H9 (cell line): ENCODE measurements around the gene PLEKHA1. TPM values are rescaled to one million over a fixed set of nuclear protein-coding genes. Genes with fewer than 3 reads are reported as not detected.

ENCODE experiments used
- DNase-seq: peaks from one replicate; pipeline ENCODE4 v3.0.0-alpha.2; 2017
- H2AFZ ChIP-seq: one replicate; pipeline ENCODE4 v1.6.1; 2013; ENCODE audit warnings: mild to moderate bottlenecking, low read length, control low read depth, moderate library complexity
- H2AK5ac ChIP-seq: 2 replicates; pipeline ENCODE4 v1.6.1; 2013; ENCODE audit warnings: low read length, control low read depth, mixed read lengths; ENCODE audit not compliant: insufficient read length
- H2BK120ac ChIP-seq: one replicate; pipeline ENCODE4 v1.6.1; 2013; ENCODE audit warnings: low read depth, mild to moderate bottlenecking, low read length, control low read depth, inconsistent platforms; ENCODE audit not compliant: poor library complexity, severe bottlenecking
- H2BK12ac ChIP-seq: 2 replicates; pipeline ENCODE4 v1.6.1; 2013; ENCODE audit warnings: low read length, control low read depth, mixed read lengths, low read depth; ENCODE audit not compliant: insufficient read length
- H2BK15ac ChIP-seq: 2 replicates; pipeline ENCODE4 v1.6.1; 2013; ENCODE audit warnings: low read depth, low read length, control low read depth
- H2BK20ac ChIP-seq: one replicate; pipeline ENCODE4 v1.6.1; 2013; ENCODE audit warnings: low read depth, mild to moderate bottlenecking, low read length, control low read depth, inconsistent platforms; ENCODE audit not compliant: poor library complexity, severe bottlenecking
- H2BK5ac ChIP-seq: 2 replicates; pipeline ENCODE4 v1.6.1; 2013; ENCODE audit warnings: low read length, control low read depth, mixed read lengths; ENCODE audit not compliant: insufficient read length
- H3K14ac ChIP-seq: 2 replicates; pipeline ENCODE4 v1.6.1; 2013; ENCODE audit warnings: low read length, control low read depth; ENCODE audit not compliant: insufficient read depth
- H3K18ac ChIP-seq: 2 replicates; pipeline ENCODE4 v1.6.1; 2013; ENCODE audit warnings: low read depth, mild to moderate bottlenecking, mixed read lengths, low read length, control low read depth; ENCODE audit not compliant: insufficient read length
- H3K23ac ChIP-seq: 2 replicates; pipeline ENCODE4 v1.6.1; 2013; ENCODE audit warnings: low read length, control low read depth, mixed read lengths, low read depth; ENCODE audit not compliant: insufficient read length
- H3K23me2 ChIP-seq: 2 replicates; pipeline ENCODE4 v1.6.1; 2013; ENCODE audit warnings: low read depth, mild to moderate bottlenecking, mixed read lengths, low read length, control low read depth; ENCODE audit not compliant: insufficient read length, poor library complexity, severe bottlenecking
- H3K27ac ChIP-seq: 2 replicates; pipeline ENCODE4 v1.5.1; 2013; ENCODE audit warnings: low read length, control low read depth, mixed read lengths, low read depth; ENCODE audit not compliant: insufficient read length
- H3K27me3 ChIP-seq: 2 replicates; pipeline ENCODE4 v1.6.1; 2013; ENCODE audit warnings: low read length, control low read depth, inconsistent platforms; ENCODE audit not compliant: insufficient read depth
- H3K4ac ChIP-seq: 2 replicates; pipeline ENCODE4 v1.6.1; 2013; ENCODE audit warnings: low read depth, mild to moderate bottlenecking, control low read depth, inconsistent platforms, low read length, moderate library complexity
- H3K4me1 ChIP-seq: 2 replicates; pipeline ENCODE4 v1.6.1; 2013; ENCODE audit warnings: low read length, control low read depth, inconsistent platforms; ENCODE audit not compliant: insufficient read depth
- H3K4me2 ChIP-seq: 2 replicates; pipeline ENCODE4 v1.6.1; 2013; ENCODE audit warnings: low read length, control low read depth, mixed read lengths; ENCODE audit not compliant: insufficient read length, insufficient read depth
- H3K56ac ChIP-seq: 2 replicates; pipeline ENCODE4 v1.6.1; 2013; ENCODE audit warnings: low read depth, mild to moderate bottlenecking, mixed read lengths, low read length, control low read depth; ENCODE audit not compliant: insufficient read length
- H3K79me1 ChIP-seq: 2 replicates; pipeline ENCODE4 v1.6.1; 2013; ENCODE audit warnings: low read depth, mild to moderate bottlenecking, moderate library complexity, low read length, control low read depth, inconsistent platforms; ENCODE audit not compliant: insufficient read depth, poor library complexity, severe bottlenecking
- H3K79me2 ChIP-seq: 2 replicates; pipeline ENCODE4 v1.6.1; 2013; ENCODE audit warnings: low read length, control low read depth, inconsistent platforms; ENCODE audit not compliant: insufficient read depth
- H3K9ac ChIP-seq: 2 replicates; pipeline ENCODE4 v1.6.1; 2013; ENCODE audit warnings: low read length, control low read depth, mixed read lengths; ENCODE audit not compliant: insufficient read length; ENCODE audit errors: extremely low read depth
- H3K9me3 ChIP-seq: one replicate; pipeline ENCODE4 v1.6.1; 2013; ENCODE audit warnings: low read depth, low read length, inconsistent platforms; ENCODE audit not compliant: control insufficient read depth
- H3T11ph ChIP-seq: one replicate; pipeline ENCODE4 v1.6.1; 2013; ENCODE audit warnings: mild to moderate bottlenecking, low read length, control low read depth, inconsistent platforms
- H4K20me1 ChIP-seq: one replicate; pipeline ENCODE4 v1.6.1; 2013; ENCODE audit not compliant: control insufficient read depth, insufficient read length, insufficient read depth
- H4K5ac ChIP-seq: 2 replicates; pipeline ENCODE4 v1.6.1; 2013; ENCODE audit warnings: low read depth, mild to moderate bottlenecking, mixed read lengths, low read length, control low read depth; ENCODE audit not compliant: insufficient read length
- H4K8ac ChIP-seq: replicated peaks from 2 replicates; pipeline ENCODE4 v1.6.1; 2013; ENCODE audit warnings: low read length, control low read depth, mixed read lengths, low read depth; ENCODE audit not compliant: insufficient read length
- H4K91ac ChIP-seq: 2 replicates; pipeline ENCODE4 v1.6.1; 2013; ENCODE audit warnings: low read depth, mild to moderate bottlenecking, moderate library complexity, mixed read lengths, low read length, control low read depth; ENCODE audit not compliant: insufficient read length
- H3K27ac Mint-ChIP-seq, 3 experiments: 2 replicates in 2 of 3; 3 replicates in 1 of 3; pipeline ENCODE4 v1.8.0; 2020 to 2021; ENCODE audit warnings: mixed read lengths in 3 of 3, mild to moderate bottlenecking in 1 of 3, moderate library complexity in 1 of 3
- H3K27me3 Mint-ChIP-seq: 2 replicates; pipeline ENCODE4 v1.8.0; 2021; ENCODE audit warnings: low read depth, mild to moderate bottlenecking, moderate library complexity, mixed read lengths
- H3K36me3 Mint-ChIP-seq, 3 experiments: 2 replicates in 2 of 3; 3 replicates in 1 of 3; pipeline ENCODE4 v1.8.0; 2020 to 2021; ENCODE audit warnings: low read depth in 3 of 3, mixed read lengths in 3 of 3; ENCODE audit not compliant: insufficient read depth in 1 of 3
- H3K4me1 Mint-ChIP-seq, 2 experiments: 2 replicates each; pipeline ENCODE4 v1.8.0; 2020; ENCODE audit warnings: mixed read lengths in 2 of 2
- H3K4me3 Mint-ChIP-seq, 2 experiments: 2 replicates in 1 of 2; 3 replicates in 1 of 2; pipeline ENCODE4 v1.8.0; 2020 to 2021; ENCODE audit warnings: mild to moderate bottlenecking in 2 of 2, mixed read lengths in 2 of 2, moderate library complexity in 1 of 2
- H3K9me3 Mint-ChIP-seq, 2 experiments: 2 replicates in 1 of 2; 3 replicates in 1 of 2; pipeline ENCODE4 v1.8.0; 2020; ENCODE audit warnings: mild to moderate bottlenecking in 2 of 2, mixed read lengths in 2 of 2, moderate library complexity in 1 of 2
- whole genome bisulfite sequencing: extraction: QIAGEN DNeasy Blood & Tissue Kit; methylation state at CpG from one replicate; pipeline ENCODE4 v1.1.7; 2013; ENCODE audit warnings: missing lambda C conversion rate, low lambda C conversion rate, mixed read lengths; ENCODE audit not compliant: insufficient read length; ENCODE audit errors: extremely low coverage; 5-methylcytosine and 5-hydroxymethylcytosine counted together
- long read RNA-seq: library from polyadenylated mRNA; unstranded; transcript quantifications from one replicate; pipeline ENCODE4 v2.0.0, GENCODE V29; 2020
- total RNA-seq: library from RNA; stranded (reverse); gene quantifications from 2 replicates; pipeline ENCODE4 v1.2.1, GENCODE V29; 2021
- TF ChIP-seq, protein P1 (sequence below): fragments of 200-600 bp; sonication (generic); conservative IDR thresholded peaks from 3 replicates; pipeline ENCODE4 v1.8.0; 2021; ENCODE audit warnings: antibody characterized with exemption, mild to moderate bottlenecking

PLEKHA1 gene
- 30.8 and 32.7 TPM in 2 replicates for total RNA-seq
- long read RNA-seq, full-length matches to known transcripts: 22 of 220 reads
- long read RNA-seq, partial matches to known transcripts: 39 of 220 reads
- long read RNA-seq, other reads (novel, unspliced or antisense): 159 of 220 reads

DNA sequence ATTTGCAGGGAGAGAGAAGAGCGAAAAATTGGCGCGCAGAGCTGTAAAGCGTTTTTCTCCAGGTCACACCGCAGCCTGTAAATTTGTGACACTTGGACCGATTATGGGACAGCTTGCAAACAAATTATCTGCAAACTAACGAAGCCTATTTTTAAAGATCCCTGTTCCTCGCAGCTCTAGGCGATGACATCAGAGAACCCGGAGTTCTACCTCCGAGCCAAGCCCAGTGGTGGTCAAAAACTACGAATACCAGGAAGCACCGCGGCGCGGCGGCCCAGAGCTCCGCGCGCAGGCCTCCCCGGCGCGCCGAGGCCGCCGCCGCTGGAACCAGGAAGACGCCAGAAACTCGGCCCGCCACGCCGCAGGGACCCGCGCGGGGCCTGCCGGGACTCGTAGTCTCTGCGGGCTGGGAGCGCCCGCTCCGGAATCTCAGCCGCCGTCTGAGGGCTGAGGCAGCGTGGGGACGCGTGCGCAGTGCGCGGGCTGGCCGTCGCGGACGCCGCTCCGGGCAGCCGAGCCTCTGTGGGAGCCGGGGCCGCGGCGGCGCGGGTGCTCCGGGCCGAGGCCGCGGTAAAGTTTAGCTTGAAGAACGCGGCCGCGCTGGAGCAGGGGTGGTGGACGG lies at the start of gene PLEKHA1:
TSS of gene PLEKHA1 (plus strand) at position 472 of the 622 bp plus-strand sequence. CDS start 18,493 bp downstream, outside the sequence.
- H3K27me3 Mint-ChIP-seq: peaks cover 31% of the 10 kb centered on the region
- H3K27ac Mint-ChIP-seq: peak within 1 kb of the TSS; percentile 75 to 96 (median 83); a peak in 4 of 7 replicates
- no peaks in the 10 kb centered on the region for H3K4me1 ChIP-seq
- H3K56ac ChIP-seq: no peak within 1 kb of the TSS
- H3K79me1 ChIP-seq: peaks cover 4% of the 10 kb centered on the region
- no peak within 1 kb of the TSS for H3K14ac ChIP-seq
- peak within 1 kb of the TSS; percentile 8 for H3K9ac ChIP-seq
- no peak within 1 kb of the TSS for H2AFZ ChIP-seq
- no peak within 1 kb of the TSS for H3K23ac ChIP-seq
- H4K5ac ChIP-seq: no peak within 1 kb of the TSS
- H2BK20ac ChIP-seq: no peak within 1 kb of the TSS
- no peak within 1 kb of the TSS for H2BK12ac ChIP-seq
- TF ChIP-seq, protein P1, sequence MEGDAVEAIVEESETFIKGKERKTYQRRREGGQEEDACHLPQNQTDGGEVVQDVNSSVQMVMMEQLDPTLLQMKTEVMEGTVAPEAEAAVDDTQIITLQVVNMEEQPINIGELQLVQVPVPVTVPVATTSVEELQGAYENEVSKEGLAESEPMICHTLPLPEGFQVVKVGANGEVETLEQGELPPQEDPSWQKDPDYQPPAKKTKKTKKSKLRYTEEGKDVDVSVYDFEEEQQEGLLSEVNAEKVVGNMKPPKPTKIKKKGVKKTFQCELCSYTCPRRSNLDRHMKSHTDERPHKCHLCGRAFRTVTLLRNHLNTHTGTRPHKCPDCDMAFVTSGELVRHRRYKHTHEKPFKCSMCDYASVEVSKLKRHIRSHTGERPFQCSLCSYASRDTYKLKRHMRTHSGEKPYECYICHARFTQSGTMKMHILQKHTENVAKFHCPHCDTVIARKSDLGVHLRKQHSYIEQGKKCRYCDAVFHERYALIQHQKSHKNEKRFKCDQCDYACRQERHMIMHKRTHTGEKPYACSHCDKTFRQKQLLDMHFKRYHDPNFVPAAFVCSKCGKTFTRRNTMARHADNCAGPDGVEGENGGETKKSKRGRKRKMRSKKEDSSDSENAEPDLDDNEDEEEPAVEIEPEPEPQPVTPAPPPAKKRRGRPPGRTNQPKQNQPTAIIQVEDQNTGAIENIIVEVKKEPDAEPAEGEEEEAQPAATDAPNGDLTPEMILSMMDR: no peak
- no peaks in the 10 kb centered on the region for H3K9me3 ChIP-seq
- H3K27me3 ChIP-seq: no peaks in the 10 kb centered on the region; the same call in 1 of the 2 replicates
- no peak within 1 kb of the TSS for H2BK120ac ChIP-seq
- WGBS: no CpG with 5 or more reads among the region's 71 CpGs
- peak within 1 kb of the TSS; percentile 82 for H3K4me2 ChIP-seq
- H3K9me3 Mint-ChIP-seq: no peaks in the 10 kb centered on the region; a peak in 2 of 5 replicates
- no peak within 1 kb of the TSS for H3K18ac ChIP-seq
- peaks cover 25 to 26% of the 10 kb centered on the region in 2 experiments for H3K4me1 Mint-ChIP-seq
- DNase-seq: peak; percentile 93
- H3K23me2 ChIP-seq: peaks cover 12% of the 10 kb centered on the region
- no peak within 1 kb of the TSS for H2BK5ac ChIP-seq
- no peaks in the 10 kb centered on the region; the same call in 1 of the 2 replicates for H3K79me2 ChIP-seq
- peak within 1 kb of the TSS; percentile 85 to 92 for H3K4me3 Mint-ChIP-seq
- H3K27ac ChIP-seq: no peak within 1 kb of the TSS
- H4K8ac ChIP-seq: no peak within 1 kb of the TSS
- no peak within 1 kb of the TSS for H4K91ac ChIP-seq
- H3T11ph ChIP-seq: no peak within 1 kb of the TSS
- H4K20me1 ChIP-seq: no peaks in the 10 kb centered on the region
- no peak within 1 kb of the TSS for H2BK15ac ChIP-seq
- peaks cover under 1 to 6% (median 3%) of the 10 kb centered on the region in 3 experiments; a peak in 5 of 7 replicates for H3K36me3 Mint-ChIP-seq
- H2AK5ac ChIP-seq: no peak within 1 kb of the TSS
- no peak within 1 kb of the TSS for H3K4ac ChIP-seq
